H1 (cell line): Measurements from ENCODE around the gene GPC6. TPM values are rescaled to one million over a fixed set of nuclear protein-coding genes. Genes with fewer than 3 reads are reported as not detected.

Experiments used
- ATF2 ChIP-seq: IDR thresholded peaks from 2 replicates; pipeline ENCODE4 v1.6.1; 2012; ENCODE audit warnings: low read length, inconsistent platforms
- HDAC2 ChIP-seq, 2 experiments: fragments of 300-600 bp in 1 of 2; sonication (generic) in 1 of 2; IDR thresholded peaks; 2 replicates each; pipeline ENCODE4 v1.6.1; 2011 to 2012; ENCODE audit warnings: low read depth in 2 of 2, low read length in 2 of 2, mild to moderate bottlenecking in 2 of 2, moderate library complexity in 2 of 2, borderline replicate concordance in 1 of 2, inconsistent platforms in 1 of 2
- KDM4A ChIP-seq: IDR thresholded peaks from one replicate; pipeline ENCODE4 v1.7.1; 2012; ENCODE audit warnings: low read depth, mild to moderate bottlenecking, moderate library complexity, low read length, inconsistent platforms; ENCODE audit not compliant: severe bottlenecking
- SUZ12 ChIP-seq: fragments of 200-600 bp; sonication (generic); IDR thresholded peaks from 2 replicates; pipeline ENCODE4 v1.6.1; 2012; ENCODE audit warnings: mild to moderate bottlenecking, inconsistent platforms, low read length, moderate library complexity, mixed read lengths
- YY1 ChIP-seq: IDR thresholded peaks from 2 replicates; pipeline ENCODE4 v1.6.1; 2011; ENCODE audit warnings: low read depth, mild to moderate bottlenecking, low read length
- ZNF274 ChIP-seq: IDR thresholded peaks from 2 replicates; pipeline ENCODE4 v1.7.0; 2012; ENCODE audit warnings: low read length, borderline replicate concordance; ENCODE audit errors: extremely low read depth
- polyA plus RNA-seq, 7 experiments: library from polyadenylated mRNA; depleted of rRNA in 3 of 7; stranded (reverse) in 5 of 7; unstranded in 2 of 7; fragments of >200 nt in 5 of 7; fragments of 200-250 nt in 2 of 7; gene quantifications; 1 replicate in 5 of 7; 2 replicates in 1 of 7; 4 replicates in 1 of 7; pipeline versions ENCODE4 v1.2.1 to v1.2.3, GENCODE V29; 2011 to 2013; ENCODE audit warnings: missing spikeins in 2 of 7, mixed read lengths in 2 of 7
- total RNA-seq: library from RNA; stranded (reverse); fragmentation: NEBNext Ultra II Directional; extraction: Animal tissue kit (Norgen Biotek cat#: 25700); gene quantifications from 2 replicates; pipeline ENCODE4 v1.2.1, GENCODE V29; 2021
- TF ChIP-seq, protein P1 (sequence below): fragments of 300-600 bp; sonication (generic); IDR thresholded peaks from 2 replicates; pipeline ENCODE4 v1.7.1; 2012; ENCODE audit warnings: low read length, moderate library complexity, mild to moderate bottlenecking, inconsistent platforms; ENCODE audit not compliant: insufficient replicate concordance
- TF ChIP-seq, protein P2 (sequence below): IDR thresholded peaks from 2 replicates; pipeline ENCODE4 v1.6.1; 2011; ENCODE audit warnings: low read depth, mild to moderate bottlenecking, low read length; ENCODE audit not compliant: insufficient read depth

GPC6 gene
- total and polyA plus RNA-seq, 2 of the 8 experiments (the other 6 are each of a cell fraction or from before 2014, with no cell fraction given) = 5.4 to 12.0 TPM

DNA sequence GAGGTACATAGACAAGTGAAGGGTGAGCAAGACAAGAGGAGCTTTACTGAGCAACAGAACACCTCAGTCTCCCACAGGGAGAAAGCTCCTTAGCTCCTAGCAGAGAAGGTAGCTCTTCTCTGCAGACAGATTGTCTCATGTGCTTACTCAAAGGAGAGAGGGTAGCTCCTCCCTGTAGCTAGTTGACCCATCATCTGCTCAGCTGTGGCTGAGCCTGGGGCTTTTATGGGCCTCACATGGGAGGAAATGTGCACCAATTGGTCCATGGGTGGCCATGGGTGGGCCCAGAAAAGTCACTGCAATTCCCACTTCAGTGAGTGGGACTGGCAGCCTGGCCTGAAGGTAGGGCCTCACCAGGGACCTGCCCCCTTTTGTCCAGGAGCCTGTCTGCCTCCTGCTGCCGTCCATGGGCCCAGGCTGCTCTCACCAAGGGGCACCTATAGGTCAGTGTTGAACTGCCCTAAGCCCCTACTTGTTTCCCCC lies 246.2 kb downstream of the GPC6 start (continued):
- TF ChIP-seq, protein P1, sequence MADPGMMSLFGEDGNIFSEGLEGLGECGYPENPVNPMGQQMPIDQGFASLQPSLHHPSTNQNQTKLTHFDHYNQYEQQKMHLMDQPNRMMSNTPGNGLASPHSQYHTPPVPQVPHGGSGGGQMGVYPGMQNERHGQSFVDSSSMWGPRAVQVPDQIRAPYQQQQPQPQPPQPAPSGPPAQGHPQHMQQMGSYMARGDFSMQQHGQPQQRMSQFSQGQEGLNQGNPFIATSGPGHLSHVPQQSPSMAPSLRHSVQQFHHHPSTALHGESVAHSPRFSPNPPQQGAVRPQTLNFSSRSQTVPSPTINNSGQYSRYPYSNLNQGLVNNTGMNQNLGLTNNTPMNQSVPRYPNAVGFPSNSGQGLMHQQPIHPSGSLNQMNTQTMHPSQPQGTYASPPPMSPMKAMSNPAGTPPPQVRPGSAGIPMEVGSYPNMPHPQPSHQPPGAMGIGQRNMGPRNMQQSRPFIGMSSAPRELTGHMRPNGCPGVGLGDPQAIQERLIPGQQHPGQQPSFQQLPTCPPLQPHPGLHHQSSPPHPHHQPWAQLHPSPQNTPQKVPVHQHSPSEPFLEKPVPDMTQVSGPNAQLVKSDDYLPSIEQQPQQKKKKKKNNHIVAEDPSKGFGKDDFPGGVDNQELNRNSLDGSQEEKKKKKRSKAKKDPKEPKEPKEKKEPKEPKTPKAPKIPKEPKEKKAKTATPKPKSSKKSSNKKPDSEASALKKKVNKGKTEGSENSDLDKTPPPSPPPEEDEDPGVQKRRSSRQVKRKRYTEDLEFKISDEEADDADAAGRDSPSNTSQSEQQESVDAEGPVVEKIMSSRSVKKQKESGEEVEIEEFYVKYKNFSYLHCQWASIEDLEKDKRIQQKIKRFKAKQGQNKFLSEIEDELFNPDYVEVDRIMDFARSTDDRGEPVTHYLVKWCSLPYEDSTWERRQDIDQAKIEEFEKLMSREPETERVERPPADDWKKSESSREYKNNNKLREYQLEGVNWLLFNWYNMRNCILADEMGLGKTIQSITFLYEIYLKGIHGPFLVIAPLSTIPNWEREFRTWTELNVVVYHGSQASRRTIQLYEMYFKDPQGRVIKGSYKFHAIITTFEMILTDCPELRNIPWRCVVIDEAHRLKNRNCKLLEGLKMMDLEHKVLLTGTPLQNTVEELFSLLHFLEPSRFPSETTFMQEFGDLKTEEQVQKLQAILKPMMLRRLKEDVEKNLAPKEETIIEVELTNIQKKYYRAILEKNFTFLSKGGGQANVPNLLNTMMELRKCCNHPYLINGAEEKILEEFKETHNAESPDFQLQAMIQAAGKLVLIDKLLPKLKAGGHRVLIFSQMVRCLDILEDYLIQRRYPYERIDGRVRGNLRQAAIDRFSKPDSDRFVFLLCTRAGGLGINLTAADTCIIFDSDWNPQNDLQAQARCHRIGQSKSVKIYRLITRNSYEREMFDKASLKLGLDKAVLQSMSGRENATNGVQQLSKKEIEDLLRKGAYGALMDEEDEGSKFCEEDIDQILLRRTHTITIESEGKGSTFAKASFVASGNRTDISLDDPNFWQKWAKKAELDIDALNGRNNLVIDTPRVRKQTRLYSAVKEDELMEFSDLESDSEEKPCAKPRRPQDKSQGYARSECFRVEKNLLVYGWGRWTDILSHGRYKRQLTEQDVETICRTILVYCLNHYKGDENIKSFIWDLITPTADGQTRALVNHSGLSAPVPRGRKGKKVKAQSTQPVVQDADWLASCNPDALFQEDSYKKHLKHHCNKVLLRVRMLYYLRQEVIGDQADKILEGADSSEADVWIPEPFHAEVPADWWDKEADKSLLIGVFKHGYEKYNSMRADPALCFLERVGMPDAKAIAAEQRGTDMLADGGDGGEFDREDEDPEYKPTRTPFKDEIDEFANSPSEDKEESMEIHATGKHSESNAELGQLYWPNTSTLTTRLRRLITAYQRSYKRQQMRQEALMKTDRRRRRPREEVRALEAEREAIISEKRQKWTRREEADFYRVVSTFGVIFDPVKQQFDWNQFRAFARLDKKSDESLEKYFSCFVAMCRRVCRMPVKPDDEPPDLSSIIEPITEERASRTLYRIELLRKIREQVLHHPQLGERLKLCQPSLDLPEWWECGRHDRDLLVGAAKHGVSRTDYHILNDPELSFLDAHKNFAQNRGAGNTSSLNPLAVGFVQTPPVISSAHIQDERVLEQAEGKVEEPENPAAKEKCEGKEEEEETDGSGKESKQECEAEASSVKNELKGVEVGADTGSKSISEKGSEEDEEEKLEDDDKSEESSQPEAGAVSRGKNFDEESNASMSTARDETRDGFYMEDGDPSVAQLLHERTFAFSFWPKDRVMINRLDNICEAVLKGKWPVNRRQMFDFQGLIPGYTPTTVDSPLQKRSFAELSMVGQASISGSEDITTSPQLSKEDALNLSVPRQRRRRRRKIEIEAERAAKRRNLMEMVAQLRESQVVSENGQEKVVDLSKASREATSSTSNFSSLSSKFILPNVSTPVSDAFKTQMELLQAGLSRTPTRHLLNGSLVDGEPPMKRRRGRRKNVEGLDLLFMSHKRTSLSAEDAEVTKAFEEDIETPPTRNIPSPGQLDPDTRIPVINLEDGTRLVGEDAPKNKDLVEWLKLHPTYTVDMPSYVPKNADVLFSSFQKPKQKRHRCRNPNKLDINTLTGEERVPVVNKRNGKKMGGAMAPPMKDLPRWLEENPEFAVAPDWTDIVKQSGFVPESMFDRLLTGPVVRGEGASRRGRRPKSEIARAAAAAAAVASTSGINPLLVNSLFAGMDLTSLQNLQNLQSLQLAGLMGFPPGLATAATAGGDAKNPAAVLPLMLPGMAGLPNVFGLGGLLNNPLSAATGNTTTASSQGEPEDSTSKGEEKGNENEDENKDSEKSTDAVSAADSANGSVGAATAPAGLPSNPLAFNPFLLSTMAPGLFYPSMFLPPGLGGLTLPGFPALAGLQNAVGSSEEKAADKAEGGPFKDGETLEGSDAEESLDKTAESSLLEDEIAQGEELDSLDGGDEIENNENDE = no peak
- TF ChIP-seq ATF2 (no peak), SUZ12 (no peak), ZNF274 (no peak), HDAC2 (IDR thresholded peaks at IDR 0.05; ENCODE audit: borderline replicate concordance in 1 of 2, low read depth in 2 of 2, low read length in 2 of 2) (no peak), YY1 (no peak), KDM4A (no peak)
- TF ChIP-seq, protein P2, sequence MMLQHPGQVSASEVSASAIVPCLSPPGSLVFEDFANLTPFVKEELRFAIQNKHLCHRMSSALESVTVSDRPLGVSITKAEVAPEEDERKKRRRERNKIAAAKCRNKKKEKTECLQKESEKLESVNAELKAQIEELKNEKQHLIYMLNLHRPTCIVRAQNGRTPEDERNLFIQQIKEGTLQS = no peak
